WTC11 (cell line): Measurements from ENCODE around the gene C10orf71. TPM values are rescaled to one million over a fixed set of nuclear protein-coding genes. Genes with fewer than 3 reads are reported as not detected.

ENCODE experiments used
- ATAC-seq: fragments of 200-7000 bp; cut with Tn5 transposase; 2 replicates; pipeline ENCODE4 v1.10.0; 2021; ENCODE audit warnings: mild to moderate bottlenecking, moderate library complexity
- CTCF ChIA-PET: fragments of 300-600 bp; sonication (Branson Sonifier 250); formaldehyde crosslinking; loops from one replicate; lab custom pipeline; 2021; ENCODE audit warnings: antibody characterized with exemption; lab: Charles Lee
- POLR2A ChIA-PET: fragments of 350-600 bp; sonication (Branson Sonifier 250); formaldehyde crosslinking; loops from one replicate; lab custom pipeline; 2021; ENCODE audit warnings: antibody characterized with exemption; lab: Charles Lee
- DNase-seq: peaks from one replicate; pipeline ENCODE4 v3.0.0; 2021; ENCODE audit warnings: low spot score
- H3K27ac Mint-ChIP-seq: 2 replicates; pipeline ENCODE4 v1.8.0; 2021; ENCODE audit warnings: mixed read lengths
- H3K27me3 Mint-ChIP-seq: 2 replicates; pipeline ENCODE4 v1.8.0; 2021; ENCODE audit warnings: low read depth, mild to moderate bottlenecking, moderate library complexity, mixed read lengths
- H3K36me3 Mint-ChIP-seq: 2 replicates; pipeline ENCODE4 v1.8.0; 2021; ENCODE audit warnings: mixed read lengths
- H3K4me1 Mint-ChIP-seq: 2 replicates; pipeline ENCODE4 v1.8.0; 2022; ENCODE audit warnings: mixed read lengths
- H3K4me3 Mint-ChIP-seq: 2 replicates; pipeline ENCODE4 v1.8.0; 2021; ENCODE audit warnings: mild to moderate bottlenecking, moderate library complexity, mixed read lengths
- H3K9me3 Mint-ChIP-seq: 2 replicates; pipeline ENCODE4 v1.8.0; 2021; ENCODE audit warnings: mixed read lengths
- CTCF ChIP-seq: fragments of 200-600 bp; IDR thresholded peaks from 2 replicates; pipeline ENCODE4 v1.8.0; 2022; ENCODE audit warnings: antibody characterized with exemption
- FOXJ3 ChIP-seq: sonication (generic); formaldehyde crosslinking; IDR thresholded peaks from 2 replicates; pipeline ENCODE4 v1.9.0; 2021; ENCODE audit warnings: missing genetic modification reagents, mild to moderate bottlenecking, borderline replicate concordance
- GRHL2 ChIP-seq: fragments of 250-450 bp; sonication (Bioruptor Pico); IDR thresholded peaks from 2 replicates; pipeline ENCODE4 v1.8.0; 2022; ENCODE audit warnings: mild to moderate bottlenecking, moderate library complexity; ENCODE audit not compliant: insufficient replicate concordance, severe bottlenecking
- IRF2 ChIP-seq: sonication (generic); formaldehyde crosslinking; IDR thresholded peaks from 2 replicates; pipeline ENCODE4 v1.8.0; 2022; ENCODE audit warnings: low read depth, missing genetic modification reagents, borderline replicate concordance
- JUN ChIP-seq: sonication (generic); formaldehyde crosslinking; IDR thresholded peaks from 2 replicates; pipeline ENCODE4 v1.8.0; 2023; ENCODE audit warnings: mild to moderate bottlenecking, missing genetic modification reagents
- MXD4 ChIP-seq: fragments of 250-450 bp; sonication (Bioruptor Pico); IDR thresholded peaks from 2 replicates; pipeline ENCODE4 v1.8.0; 2021; ENCODE audit warnings: mild to moderate bottlenecking, moderate library complexity, borderline replicate concordance
- MYBL2 ChIP-seq: sonication (generic); formaldehyde crosslinking; IDR thresholded peaks from 2 replicates; pipeline ENCODE4 v1.8.1; 2023; ENCODE audit warnings: mild to moderate bottlenecking, moderate library complexity, missing genetic modification reagents
- NR2C2 ChIP-seq: sonication (generic); formaldehyde crosslinking; IDR thresholded peaks from 2 replicates; pipeline ENCODE4 v1.8.0; 2022; ENCODE audit warnings: mild to moderate bottlenecking, missing genetic modification reagents
- PRRX2 ChIP-seq: fragments of 250-450 bp; sonication (Bioruptor Pico); IDR thresholded peaks from 2 replicates; pipeline ENCODE4 v1.8.0; 2021; ENCODE audit warnings: mild to moderate bottlenecking
- SMAD3 ChIP-seq: sonication (generic); formaldehyde crosslinking; IDR thresholded peaks from 2 replicates; pipeline ENCODE4 v1.8.0; 2022; ENCODE audit warnings: missing genetic modification reagents, mild to moderate bottlenecking, borderline replicate concordance
- SOX15 ChIP-seq: fragments of 250-450 bp; sonication (Bioruptor Pico); IDR thresholded peaks from 2 replicates; pipeline ENCODE4 v1.9.0; 2021; ENCODE audit warnings: mild to moderate bottlenecking
- USF2 ChIP-seq: sonication (generic); formaldehyde crosslinking; IDR thresholded peaks from 2 replicates; pipeline ENCODE4 v1.8.1; 2023; ENCODE audit warnings: mild to moderate bottlenecking, missing genetic modification reagents, moderate library complexity
- ZBTB43 ChIP-seq: sonication (generic); formaldehyde crosslinking; IDR thresholded peaks from 2 replicates; pipeline ENCODE4 v1.8.1; 2023; ENCODE audit warnings: mild to moderate bottlenecking, missing genetic modification reagents
- ZNF219 ChIP-seq: sonication (generic); formaldehyde crosslinking; IDR thresholded peaks from 2 replicates; pipeline ENCODE4 v1.8.0; 2023; ENCODE audit warnings: missing genetic modification reagents, mild to moderate bottlenecking, borderline replicate concordance
- ZNF232 ChIP-seq: sonication (generic); formaldehyde crosslinking; IDR thresholded peaks from 2 replicates; pipeline ENCODE4 v1.8.0; 2022; ENCODE audit warnings: mild to moderate bottlenecking, missing genetic modification reagents
- ZNF317 ChIP-seq: sonication (generic); formaldehyde crosslinking; IDR thresholded peaks from 2 replicates; pipeline ENCODE4 v1.8.1; 2023; ENCODE audit warnings: low read depth, mild to moderate bottlenecking, moderate library complexity, missing genetic modification reagents, borderline replicate concordance
- ZNF671 ChIP-seq: fragments of 250-450 bp; sonication (Bioruptor Pico); IDR thresholded peaks from 2 replicates; pipeline ENCODE4 v1.8.0; 2021; ENCODE audit warnings: mild to moderate bottlenecking
- total RNA-seq: library from RNA; stranded (reverse); gene quantifications from 3 replicates; pipeline ENCODE4 v1.2.3, GENCODE V29; 2021
- TF ChIP-seq, protein P1 (sequence below): sonication (generic); formaldehyde crosslinking; IDR thresholded peaks from 2 replicates; pipeline ENCODE4 v1.8.0; 2022; ENCODE audit warnings: mild to moderate bottlenecking, missing genetic modification reagents
- TF ChIP-seq, protein P2 (sequence below): sonication (generic); formaldehyde crosslinking; IDR thresholded peaks from 2 replicates; pipeline ENCODE4 v1.8.0; 2023; ENCODE audit warnings: mild to moderate bottlenecking, missing genetic modification reagents
- TF ChIP-seq, protein P3 (sequence below): sonication (generic); formaldehyde crosslinking; conservative IDR thresholded peaks from 2 replicates; pipeline ENCODE4 v1.8.1; 2022; ENCODE audit warnings: mild to moderate bottlenecking, missing genetic modification reagents

The C10orf71 gene
- total RNA-seq, 1 experiment from 2014 or later, result not detected

DNA sequence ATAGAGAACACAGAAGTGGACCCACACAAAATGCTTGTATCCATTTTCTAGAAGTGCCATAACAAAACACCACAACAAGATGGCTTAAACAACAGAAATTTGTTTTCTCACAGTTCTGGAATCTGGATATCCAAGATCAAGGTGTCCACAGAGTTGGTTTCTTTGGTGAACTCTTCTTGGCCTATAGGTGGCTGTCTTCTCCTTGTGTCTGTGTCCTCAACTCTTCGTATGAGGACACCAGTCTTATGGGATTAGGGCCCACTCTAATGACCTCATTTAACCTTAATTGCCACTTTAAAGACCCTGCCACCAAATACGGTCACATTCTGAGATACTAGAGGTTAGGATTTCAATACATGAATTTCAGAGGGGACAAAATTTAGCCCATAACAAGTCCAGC is 30.8 kb upstream of the C10orf71 start:
- ChIA-PET POLR2A (no interaction called here), CTCF (interaction anchor here (1.1 kb wide), 1 partner anchor 14 kb away, joined by 3 read pairs; no protein-coding TSS in a partner anchor)
- H3K36me3 Mint-ChIP-seq, result peaks cover 30% of the 10 kb centered on the region
- no peaks in the 10 kb centered on the region for H3K4me1 Mint-ChIP-seq
- peaks cover 6% of the 10 kb centered on the region for H3K27me3 Mint-ChIP-seq
- H3K4me3 Mint-ChIP-seq, result no peak overlapping the region
- ATAC-seq, result no peak
- H3K27ac Mint-ChIP-seq, result no peak overlapping the region
- TF ChIP-seq, protein P1, sequence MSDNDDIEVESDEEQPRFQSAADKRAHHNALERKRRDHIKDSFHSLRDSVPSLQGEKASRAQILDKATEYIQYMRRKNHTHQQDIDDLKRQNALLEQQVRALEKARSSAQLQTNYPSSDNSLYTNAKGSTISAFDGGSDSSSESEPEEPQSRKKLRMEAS (CRISPR knock-in tag), result no peak
- TF ChIP-seq ZBTB43 (no peak), FOXJ3 (no peak), MYBL2 (CRISPR knock-in tag) (no peak), PRRX2 (CRISPR knock-in tag) (no peak), GRHL2 (CRISPR knock-in tag) (no peak)
- peaks cover 39% of the 10 kb centered on the region for H3K9me3 Mint-ChIP-seq
- no peak for DNase-seq

DNA sequence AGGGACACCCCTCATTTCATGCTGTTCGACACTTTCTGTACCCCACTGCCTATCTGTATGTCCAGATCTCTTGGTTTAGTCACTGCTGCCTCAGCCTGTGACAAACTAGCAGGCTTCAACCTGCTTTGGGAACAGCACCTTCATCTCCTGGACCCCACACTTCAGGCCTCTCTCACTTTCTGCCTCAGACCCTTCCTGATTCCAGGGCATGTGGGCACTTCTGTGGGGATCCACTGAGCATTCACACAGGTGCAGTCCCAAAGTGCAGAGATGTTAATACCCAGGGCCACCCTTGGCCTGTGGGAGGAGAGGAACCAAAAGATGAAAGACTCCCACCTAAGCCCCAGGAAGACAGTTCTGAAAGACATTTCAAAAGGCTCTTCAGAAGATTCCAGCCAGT is 29.4 kb upstream of the C10orf71 start:
- ChIA-PET POLR2A (no interaction called here), CTCF (no interaction called here)
- peaks cover 39% of the 10 kb centered on the region for H3K9me3 Mint-ChIP-seq
- no peak overlapping the region for H3K27ac Mint-ChIP-seq
- H3K4me1 Mint-ChIP-seq, result no peaks in the 10 kb centered on the region
- no peak overlapping the region for H3K4me3 Mint-ChIP-seq
- H3K27me3 Mint-ChIP-seq, result peaks cover 6% of the 10 kb centered on the region
- DNase-seq (no peak), ATAC-seq (no peak)
- no peak for TF ChIP-seq ZNF317 (CRISPR knock-in tag)
- H3K36me3 Mint-ChIP-seq, result peaks cover 26% of the 10 kb centered on the region

DNA sequence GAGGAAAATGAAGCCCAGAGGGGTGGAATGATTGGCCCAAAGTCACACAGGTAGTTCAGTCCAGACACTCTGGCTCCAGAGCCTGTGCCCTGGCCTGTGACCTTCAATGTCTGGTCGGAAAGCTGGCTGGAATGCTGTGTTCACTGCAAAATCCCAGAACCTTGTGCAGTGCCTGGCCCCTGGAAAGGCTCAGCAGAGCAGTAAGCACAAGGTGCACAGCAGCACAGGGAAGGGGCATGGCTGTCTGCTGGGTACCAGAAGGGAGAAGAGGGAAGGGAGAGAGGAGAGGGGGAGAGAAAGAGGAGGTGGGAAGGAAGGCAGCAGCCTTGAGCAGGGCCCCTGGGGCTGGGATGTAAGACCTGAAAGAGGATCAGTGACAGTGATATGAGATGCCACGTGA is 28.4 kb upstream of the C10orf71 start:
- POLR2A ChIA-PET, result no interaction called here
- TF ChIP-seq ZNF671 (CRISPR knock-in tag) (no peak), JUN (CRISPR knock-in tag) (no peak), ZNF219 (no peak), MXD4 (CRISPR knock-in tag) (no peak), ZNF232 (CRISPR knock-in tag) (no peak), NR2C2 (CRISPR knock-in tag) (no peak), USF2 (no peak), CTCF (no peak), SOX15 (CRISPR knock-in tag) (no peak), SMAD3 (CRISPR knock-in tag) (no peak), IRF2 (CRISPR knock-in tag) (no peak)
- TF ChIP-seq, protein P2, sequence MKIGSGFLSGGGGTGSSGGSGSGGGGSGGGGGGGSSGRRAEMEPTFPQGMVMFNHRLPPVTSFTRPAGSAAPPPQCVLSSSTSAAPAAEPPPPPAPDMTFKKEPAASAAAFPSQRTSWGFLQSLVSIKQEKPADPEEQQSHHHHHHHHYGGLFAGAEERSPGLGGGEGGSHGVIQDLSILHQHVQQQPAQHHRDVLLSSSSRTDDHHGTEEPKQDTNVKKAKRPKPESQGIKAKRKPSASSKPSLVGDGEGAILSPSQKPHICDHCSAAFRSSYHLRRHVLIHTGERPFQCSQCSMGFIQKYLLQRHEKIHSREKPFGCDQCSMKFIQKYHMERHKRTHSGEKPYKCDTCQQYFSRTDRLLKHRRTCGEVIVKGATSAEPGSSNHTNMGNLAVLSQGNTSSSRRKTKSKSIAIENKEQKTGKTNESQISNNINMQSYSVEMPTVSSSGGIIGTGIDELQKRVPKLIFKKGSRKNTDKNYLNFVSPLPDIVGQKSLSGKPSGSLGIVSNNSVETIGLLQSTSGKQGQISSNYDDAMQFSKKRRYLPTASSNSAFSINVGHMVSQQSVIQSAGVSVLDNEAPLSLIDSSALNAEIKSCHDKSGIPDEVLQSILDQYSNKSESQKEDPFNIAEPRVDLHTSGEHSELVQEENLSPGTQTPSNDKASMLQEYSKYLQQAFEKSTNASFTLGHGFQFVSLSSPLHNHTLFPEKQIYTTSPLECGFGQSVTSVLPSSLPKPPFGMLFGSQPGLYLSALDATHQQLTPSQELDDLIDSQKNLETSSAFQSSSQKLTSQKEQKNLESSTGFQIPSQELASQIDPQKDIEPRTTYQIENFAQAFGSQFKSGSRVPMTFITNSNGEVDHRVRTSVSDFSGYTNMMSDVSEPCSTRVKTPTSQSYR (CRISPR knock-in tag), result no peak
- TF ChIP-seq, protein P3, sequence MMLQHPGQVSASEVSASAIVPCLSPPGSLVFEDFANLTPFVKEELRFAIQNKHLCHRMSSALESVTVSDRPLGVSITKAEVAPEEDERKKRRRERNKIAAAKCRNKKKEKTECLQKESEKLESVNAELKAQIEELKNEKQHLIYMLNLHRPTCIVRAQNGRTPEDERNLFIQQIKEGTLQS, result no peak
- TF ChIP-seq, all 79 proteins: peak for 0
- H3K36me3 Mint-ChIP-seq, result peaks cover 18% of the 10 kb centered on the region
- peaks cover 29% of the 10 kb centered on the region for H3K9me3 Mint-ChIP-seq
- CTCF ChIA-PET, result interaction anchor here (1.6 kb wide), 1 partner anchor 138 kb away, joined by 3 read pairs; no protein-coding TSS in a partner anchor
- H3K27ac Mint-ChIP-seq, result no peak overlapping the region
- no peaks in the 10 kb centered on the region for H3K4me1 Mint-ChIP-seq
- no peak for DNase-seq
- ATAC-seq, result no peak
- H3K4me3 Mint-ChIP-seq, result no peak overlapping the region
- peaks cover 6% of the 10 kb centered on the region for H3K27me3 Mint-ChIP-seq
